Lower leg skin (tissue), 3 donors: ENCODE results near the gene PACS1.
"Not testable (repeated sequence)": the region's sequence is repeated elsewhere in the genome, so short reads cannot be mapped to it uniquely, and the experiment has no call there.

Source experiments
- CTCF ChIP-seq, 3 donors: fragments of 450-650 bp; IDR thresholded peaks; one replicate each; pipeline ENCODE4 v1.5.1; 2016; ENCODE audit warnings: antibody characterized with exemption in 3 of 3, mild to moderate bottlenecking in 3 of 3, moderate library complexity in 2 of 3
- POLR2A ChIP-seq, 2 donors: fragments of 450-650 bp; IDR thresholded peaks; one replicate each; pipeline ENCODE4 v1.6.1; 2016 to 2017; ENCODE audit warnings: antibody characterized with exemption in 2 of 2, mild to moderate bottlenecking in 1 of 2, moderate library complexity in 1 of 2

- TF ChIP-seq CTCF, POLR2A (IDR thresholded peaks at IDR 0.05): not testable (repeated sequence)
Measured at GRCh38 chr11:66277064-66277463, 207.0 kb downstream of the PACS1 start.
